Astrocyte of the cerebellum (primary cell): ENCODE measurements around the gene ANKRD31.
"Not testable (repeated sequence)": the region's sequence is repeated elsewhere in the genome, so short reads cannot be mapped to it uniquely, and the experiment has no call there.

Experiments used
- DNase-seq: peaks from one replicate; pipeline ENCODE4 v3.0.0-alpha.2; 2011; ENCODE audit warnings: low read depth
- H3K4me3 ChIP-seq: 2 replicates; pipeline ENCODE4 v1.5.1; 2011; ENCODE audit warnings: mild to moderate bottlenecking, low read depth, low read length, moderate library complexity
- CTCF ChIP-seq: IDR thresholded peaks from 2 replicates; pipeline ENCODE4 v1.5.1; 2012; ENCODE audit warnings: low read length, low read depth, moderate library complexity, mild to moderate bottlenecking; ENCODE audit errors: missing control alignments
- in situ Hi-C: cut with HindIII; loops from 2 replicates; pipeline ENCODE4 v1.10.0; 2017; ENCODE audit warnings: low sequenced_read_pairs

ANKRD31 gene

GRCh38 chr5:75091597-75091996, 145.1 kb downstream of the ANKRD31 start:
- in situ Hi-C loops, result no loop called here
- DNase-seq, result no peak
- no peak for TF ChIP-seq CTCF
- no peak overlapping the region for H3K4me3 ChIP-seq

- DNase-seq, result no peak
- TF ChIP-seq CTCF, result no peak
- in situ Hi-C loops, result no loop called here
- H3K4me3 ChIP-seq, result no peak overlapping the region
Observed at GRCh38 chr5:75089662-75090061, 147.0 kb downstream of the ANKRD31 start.

- DNase-seq, result no peak
- H3K4me3 ChIP-seq, result no peak overlapping the region
- no peak for TF ChIP-seq CTCF
- in situ Hi-C loops, result no loop called here
Observed at GRCh38 chr5:75089137-75089536, 147.5 kb downstream of the ANKRD31 start.

GRCh38 chr5:75088648-75089047, 148.0 kb downstream of the ANKRD31 start:
- no peak for TF ChIP-seq CTCF
- in situ Hi-C loops, result no loop called here
- no peak for DNase-seq
- H3K4me3 ChIP-seq, result no peak overlapping the region

DNA sequence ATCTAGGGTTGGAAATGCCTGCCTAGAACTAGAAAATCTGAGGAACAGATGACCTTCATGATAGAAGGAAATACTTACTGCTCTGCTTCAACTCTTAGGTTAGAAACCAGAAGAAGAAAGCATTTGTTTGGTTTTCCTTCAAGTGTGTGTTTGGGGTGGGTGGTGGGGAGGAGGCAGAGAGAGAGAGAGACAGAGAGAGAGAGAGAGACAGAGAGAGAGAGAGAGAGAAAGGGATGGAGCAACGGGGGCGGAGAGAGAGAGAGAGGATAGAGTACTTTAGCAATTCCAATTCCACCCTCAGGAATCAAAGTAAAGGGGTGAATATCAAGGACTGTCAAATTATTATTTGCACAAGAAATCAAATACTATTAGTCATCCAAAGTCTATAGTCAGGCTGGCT, 155.2 kb downstream of the ANKRD31 start:
- TF ChIP-seq CTCF, result no peak
- H3K4me3 ChIP-seq, result no peak overlapping the region
- DNase-seq, result no peak
- in situ Hi-C loops, result no loop called here

DNA sequence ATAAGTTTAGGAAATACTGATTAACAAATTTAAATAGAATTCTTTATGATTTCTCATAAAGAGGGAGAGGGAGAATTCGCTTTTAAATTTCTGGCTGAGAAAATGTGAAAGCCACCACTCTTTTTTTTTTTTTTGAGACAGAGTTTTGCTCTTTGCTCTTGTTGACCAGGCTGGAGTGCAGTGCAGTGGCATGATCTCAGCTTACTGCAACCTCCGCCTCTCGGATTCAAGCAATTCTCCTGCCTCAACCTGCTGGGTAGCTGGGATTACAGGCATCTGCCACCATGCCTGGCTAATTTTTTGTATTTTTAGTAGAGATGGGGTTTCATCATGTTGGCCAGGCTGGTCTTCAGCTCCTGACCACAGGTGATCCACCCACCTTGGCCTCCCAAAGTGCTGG, 157.3 kb downstream of the ANKRD31 start:
- in situ Hi-C loops, H3K4me3 ChIP-seq, DNase-seq: not testable (repeated sequence)

- DNase-seq, result no peak
- TF ChIP-seq CTCF, result no peak
- H3K4me3 ChIP-seq, result no peak overlapping the region
- in situ Hi-C loops, result no loop called here
Observed at GRCh38 chr5:75078027-75078426, 158.7 kb downstream of the ANKRD31 start.
